ENCODE results near the gene COLEC11.
"Not testable (repeated sequence)": the region's sequence is repeated elsewhere in the genome, so short reads cannot be mapped to it uniquely, and the experiment has no call there.

COLEC11 gene

DNA sequence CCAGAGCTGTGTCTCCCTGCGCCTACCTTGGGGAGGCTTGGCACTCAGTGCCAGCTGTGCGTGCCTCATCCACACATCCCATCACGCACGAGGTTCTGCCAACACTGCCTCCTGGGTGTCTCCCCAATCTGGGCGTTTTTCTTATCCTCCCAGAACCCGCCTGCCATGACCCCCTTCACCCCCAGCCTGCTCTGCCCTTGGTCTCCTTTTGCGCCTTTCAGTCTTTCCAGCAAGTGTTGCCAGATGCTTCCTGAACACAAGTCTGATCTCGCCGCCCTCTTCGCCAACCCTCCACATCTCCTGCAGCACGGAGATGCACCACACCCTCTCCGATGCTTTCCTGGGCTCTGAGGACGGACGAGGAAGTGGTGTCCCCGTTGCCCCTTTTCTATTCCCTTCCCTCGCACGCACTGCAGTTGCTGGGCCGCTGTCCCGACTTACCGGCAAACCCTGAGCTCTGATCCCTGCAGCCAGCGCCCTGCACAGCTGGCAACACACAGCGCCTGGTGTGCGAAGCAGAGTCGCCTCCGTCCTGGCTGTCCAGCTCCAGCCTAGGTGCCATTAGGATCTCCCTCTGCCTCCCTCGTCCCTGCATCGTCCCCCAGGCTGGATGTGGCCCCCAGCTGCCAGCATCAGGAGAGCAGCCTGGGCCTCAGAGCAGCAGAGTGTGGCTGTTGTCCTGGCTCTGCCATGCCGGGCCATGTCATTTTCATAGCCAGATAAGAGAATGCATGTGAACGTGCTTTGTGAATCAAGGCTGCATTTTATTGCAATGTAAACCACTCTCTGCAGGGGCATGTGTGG, 40.5 kb downstream of the COLEC11 start:
- no peak for DNase-seq (ENCODE audit: low spot score)
- in situ Hi-C loops (cut with MboI; ENCODE audit: low sequenced_read_pairs, unreplicated experiment): no loop called here

DNA sequence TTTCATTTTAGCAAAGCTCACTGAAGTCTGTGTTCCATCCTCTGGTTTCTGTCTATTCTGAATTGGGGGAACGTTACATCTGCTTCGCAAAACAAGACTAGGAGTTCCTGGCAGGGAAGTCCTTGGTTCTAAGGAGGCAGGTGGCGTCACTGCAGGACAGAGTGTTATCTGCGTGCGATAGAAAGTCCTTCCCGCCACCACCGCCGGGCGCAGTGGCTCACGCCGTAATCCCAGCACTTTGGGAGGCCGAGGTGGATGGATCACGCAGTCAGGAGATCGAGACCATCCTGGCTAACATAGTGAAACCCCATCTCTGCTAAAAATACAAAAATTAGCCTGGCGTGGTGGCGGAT, 41.0 kb downstream of the COLEC11 start:
- DNase-seq (ENCODE audit: low spot score); in situ Hi-C loops (cut with MboI; ENCODE audit: low sequenced_read_pairs, unreplicated experiment): not testable (repeated sequence)

More for the DNA sequence above, 40.5 kb downstream of the COLEC11 start:
- TF ChIP-seq, protein P1, sequence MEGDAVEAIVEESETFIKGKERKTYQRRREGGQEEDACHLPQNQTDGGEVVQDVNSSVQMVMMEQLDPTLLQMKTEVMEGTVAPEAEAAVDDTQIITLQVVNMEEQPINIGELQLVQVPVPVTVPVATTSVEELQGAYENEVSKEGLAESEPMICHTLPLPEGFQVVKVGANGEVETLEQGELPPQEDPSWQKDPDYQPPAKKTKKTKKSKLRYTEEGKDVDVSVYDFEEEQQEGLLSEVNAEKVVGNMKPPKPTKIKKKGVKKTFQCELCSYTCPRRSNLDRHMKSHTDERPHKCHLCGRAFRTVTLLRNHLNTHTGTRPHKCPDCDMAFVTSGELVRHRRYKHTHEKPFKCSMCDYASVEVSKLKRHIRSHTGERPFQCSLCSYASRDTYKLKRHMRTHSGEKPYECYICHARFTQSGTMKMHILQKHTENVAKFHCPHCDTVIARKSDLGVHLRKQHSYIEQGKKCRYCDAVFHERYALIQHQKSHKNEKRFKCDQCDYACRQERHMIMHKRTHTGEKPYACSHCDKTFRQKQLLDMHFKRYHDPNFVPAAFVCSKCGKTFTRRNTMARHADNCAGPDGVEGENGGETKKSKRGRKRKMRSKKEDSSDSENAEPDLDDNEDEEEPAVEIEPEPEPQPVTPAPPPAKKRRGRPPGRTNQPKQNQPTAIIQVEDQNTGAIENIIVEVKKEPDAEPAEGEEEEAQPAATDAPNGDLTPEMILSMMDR (IDR thresholded peaks at IDR 0.05; ENCODE audit: borderline replicate concordance, control extremely low read depth, extremely low read depth, insufficient read depth, missing control alignments): no peak

DNA sequence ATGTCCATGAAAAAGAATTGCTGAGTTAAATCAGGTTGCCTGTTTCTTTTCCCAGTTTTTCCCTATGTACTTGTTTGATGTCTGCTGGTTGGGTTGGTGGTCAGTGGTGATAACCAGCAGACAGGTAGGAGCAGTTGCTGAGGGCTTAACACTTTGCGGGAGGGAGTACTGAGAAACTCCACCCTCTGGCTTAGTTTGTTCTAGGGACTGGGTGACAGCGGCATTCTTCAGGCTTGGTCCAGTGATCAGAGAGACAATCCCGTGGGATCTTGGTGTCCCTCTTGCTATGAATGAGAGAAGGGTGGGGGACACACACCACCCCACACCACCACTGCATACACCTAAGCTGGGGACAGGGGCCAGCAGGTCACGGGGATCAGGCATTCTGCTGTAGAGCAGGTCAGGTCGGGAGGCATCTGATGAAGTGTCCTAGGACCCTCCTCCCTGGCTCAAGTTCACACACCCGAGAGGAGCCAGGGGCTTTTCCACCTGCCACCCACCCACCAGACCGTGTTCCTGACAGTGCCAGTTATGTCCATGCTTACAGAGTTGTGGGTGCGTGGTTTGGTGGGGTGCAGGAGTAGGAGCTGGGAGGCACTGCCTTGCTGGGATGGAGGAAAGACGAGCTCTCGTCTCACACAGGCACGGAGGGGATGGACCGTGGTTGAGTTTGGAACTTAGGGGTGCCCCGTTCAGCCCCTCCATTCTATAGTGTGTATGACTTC, 41.8 kb downstream of the COLEC11 start:
- TF ChIP-seq, protein P1 (IDR thresholded peaks at IDR 0.05; ENCODE audit: borderline replicate concordance, control extremely low read depth, extremely low read depth, insufficient read depth, missing control alignments): no peak
- no peak for DNase-seq (ENCODE audit: low spot score)
- in situ Hi-C loops (cut with MboI; ENCODE audit: low sequenced_read_pairs, unreplicated experiment): no loop called here

DNA sequence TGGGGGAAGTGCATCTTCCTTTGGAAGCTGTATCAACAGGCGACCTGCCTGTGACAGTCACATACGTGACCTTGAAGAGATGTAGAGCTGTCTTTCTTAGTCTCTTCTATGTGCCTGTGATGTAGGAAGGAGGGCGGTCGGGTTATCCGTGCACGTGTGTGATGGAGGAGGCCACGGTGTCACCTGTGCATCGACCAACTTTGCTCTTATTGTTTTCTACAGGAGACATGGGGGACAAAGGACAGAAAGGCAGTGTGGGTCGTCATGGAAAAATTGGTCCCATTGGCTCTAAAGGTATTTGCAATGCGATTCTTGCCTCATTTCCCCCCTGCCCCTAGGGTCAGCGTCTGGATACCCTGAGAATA, 42.4 kb downstream of the COLEC11 start:
- TF ChIP-seq, protein P1 (IDR thresholded peaks at IDR 0.05; ENCODE audit: borderline replicate concordance, control extremely low read depth, extremely low read depth, insufficient read depth, missing control alignments): no peak
- DNase-seq (ENCODE audit: low spot score): no peak
- in situ Hi-C loops (cut with MboI; ENCODE audit: low sequenced_read_pairs, unreplicated experiment): no loop called here

DNA sequence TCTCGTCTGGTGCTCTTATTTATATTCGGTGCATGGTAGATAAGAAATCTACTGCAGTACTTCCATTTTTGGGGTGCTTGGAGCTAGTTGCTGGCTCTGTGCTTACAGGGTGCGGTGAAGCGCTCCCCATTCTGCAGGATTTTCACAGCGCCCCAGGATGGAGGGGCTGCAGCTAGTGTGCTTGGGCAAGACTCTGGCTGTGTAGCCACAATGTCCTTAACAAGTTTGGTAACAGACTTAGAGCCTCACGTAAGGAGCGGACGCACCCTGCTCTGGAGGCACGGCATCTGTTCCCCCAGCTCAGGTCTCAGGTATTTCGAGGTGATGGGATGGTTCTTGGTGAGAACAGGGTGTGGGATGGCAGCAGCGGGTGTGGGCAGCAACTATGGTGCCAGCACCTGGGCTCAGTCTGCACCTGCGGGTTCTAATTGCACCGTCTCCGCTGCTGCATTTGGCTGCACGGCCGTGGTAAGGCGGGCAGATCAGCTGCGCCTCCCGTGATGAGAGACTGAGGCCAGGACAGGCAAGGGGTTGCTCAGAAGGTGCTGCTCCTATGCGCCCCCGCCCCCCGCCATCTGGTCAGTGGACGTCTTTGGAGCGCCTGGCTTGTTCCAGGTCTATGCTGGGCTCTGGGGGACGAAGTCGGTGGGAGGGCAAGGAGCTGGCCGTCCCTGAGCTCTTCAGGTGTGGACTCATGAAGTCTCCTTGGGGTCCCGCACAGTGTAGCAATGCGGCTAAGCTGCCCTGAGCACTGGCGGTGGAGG, 43.0 kb downstream of the COLEC11 start:
- in situ Hi-C loops (cut with MboI; ENCODE audit: low sequenced_read_pairs, unreplicated experiment): no loop called here
- TF ChIP-seq, protein P1 (IDR thresholded peaks at IDR 0.05; ENCODE audit: borderline replicate concordance, control extremely low read depth, extremely low read depth, insufficient read depth, missing control alignments): no peak
- no peak for DNase-seq (ENCODE audit: low spot score)

DNA sequence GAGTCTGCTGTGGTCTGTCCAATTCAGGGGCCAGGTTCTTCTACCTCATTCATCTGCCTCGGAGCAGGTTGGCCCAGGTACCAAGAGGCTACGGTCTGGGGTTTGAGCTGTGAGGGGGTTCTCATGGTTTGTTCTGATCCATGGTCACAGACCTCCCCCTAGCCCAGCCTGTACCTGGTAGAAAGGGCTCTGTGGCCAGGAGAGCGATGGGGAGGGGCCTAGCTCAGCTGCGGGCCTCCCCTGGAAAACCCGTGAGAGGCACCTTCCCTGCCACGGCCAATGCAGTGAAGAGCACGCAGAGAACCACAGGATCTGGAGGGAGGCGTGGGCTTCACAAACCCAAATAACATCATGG, 43.5 kb downstream of the COLEC11 start:
- DNase-seq (ENCODE audit: low spot score): no peak
- TF ChIP-seq, protein P1 (IDR thresholded peaks at IDR 0.05; ENCODE audit: borderline replicate concordance, control extremely low read depth, extremely low read depth, insufficient read depth, missing control alignments): no peak
- in situ Hi-C loops (cut with MboI; ENCODE audit: low sequenced_read_pairs, unreplicated experiment): no loop called here
